Natural killer cell treated with Interleukin-12 subunit alpha and Interleukin-12 subunit beta and Interleukin-15 and Interleukin-18, amount 100 ng/mL, for 72 hours (primary cell): ENCODE measurements around the gene KCTD18. TPM values are rescaled to one million over a fixed set of nuclear protein-coding genes. Genes with fewer than 3 reads are reported as not detected.

ENCODE experiments used
- ATAC-seq, 2 donors: fragments of 150-1000 bp; cut with Tn5 transposase in 1 of 2; sonication (Bioruptor Pico), chemical (Tn5 transposase) in 1 of 2; 2 replicates each; pipeline ENCODE4 v1.10.0; 2021
- DNase-seq: peaks from one replicate; pipeline ENCODE4 v3.0.0; 2022; ENCODE audit warnings: low spot score
- H3K27ac Mint-ChIP-seq, 2 donors: 1 replicate in 1 of 2; 2 replicates in 1 of 2; pipeline ENCODE4 v1.8.0; 2022; ENCODE audit warnings: mixed read lengths in 2 of 2, mild to moderate bottlenecking in 1 of 2, moderate library complexity in 1 of 2
- H3K27me3 Mint-ChIP-seq, 2 donors: 1 replicate in 1 of 2; 2 replicates in 1 of 2; pipeline ENCODE4 v1.8.0; 2022; ENCODE audit warnings: mixed read lengths in 2 of 2
- H3K36me3 Mint-ChIP-seq: one replicate; pipeline ENCODE4 v1.8.0; 2022; ENCODE audit warnings: mixed read lengths
- H3K4me1 Mint-ChIP-seq, 2 donors: 1 replicate in 1 of 2; 2 replicates in 1 of 2; pipeline ENCODE4 v1.8.0; 2022; ENCODE audit warnings: low read depth in 2 of 2, mixed read lengths in 2 of 2, mild to moderate bottlenecking in 1 of 2
- H3K4me3 Mint-ChIP-seq: one replicate; pipeline ENCODE4 v1.8.0; 2022; ENCODE audit warnings: mixed read lengths
- H3K9me3 Mint-ChIP-seq: 2 replicates; pipeline ENCODE4 v1.8.0; 2022; ENCODE audit warnings: mixed read lengths
- total RNA-seq, 2 donors: library from RNA; stranded (reverse); gene quantifications; one replicate each; pipeline ENCODE4 v1.2.3, GENCODE V29; 2022

The KCTD18 gene
- total RNA-seq, 2 donors from 2014 or later = 9.2 to 12.4 TPM

- H3K27me3 Mint-ChIP-seq = no peaks in the 10 kb centered on the region
- no peak overlapping the region for H3K4me3 Mint-ChIP-seq
- DNase-seq = no peak
- no peaks in the 10 kb centered on the region for H3K36me3 Mint-ChIP-seq
- no peaks in the 10 kb centered on the region for H3K9me3 Mint-ChIP-seq
- no peaks in the 10 kb centered on the region for H3K4me1 Mint-ChIP-seq
- ATAC-seq = no peak
- H3K27ac Mint-ChIP-seq = no peak overlapping the region
Observed at GRCh38 chr2:200476836-200477235, 33.0 kb downstream of the KCTD18 start.

DNA sequence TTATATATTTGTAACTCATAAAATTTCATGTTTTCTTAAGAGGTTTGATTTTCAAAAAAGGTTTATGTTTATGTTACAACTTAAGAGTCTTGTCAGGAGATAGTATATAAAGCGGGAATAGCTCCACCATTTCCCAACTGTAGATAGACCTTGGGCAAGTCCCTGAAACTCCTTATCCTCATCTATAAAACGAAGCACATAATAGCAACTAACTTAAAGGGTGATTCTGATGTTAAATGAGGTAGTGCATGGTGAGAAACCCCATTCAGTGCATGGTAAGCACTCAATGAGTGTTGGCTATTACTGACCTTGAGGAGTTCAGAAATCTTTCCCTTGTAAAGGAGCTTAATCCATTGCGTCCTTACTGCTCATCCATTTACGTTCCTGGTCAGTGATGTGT is 34.1 kb downstream of the KCTD18 start:
- no peaks in the 10 kb centered on the region for H3K9me3 Mint-ChIP-seq
- H3K27me3 Mint-ChIP-seq = no peaks in the 10 kb centered on the region
- ATAC-seq (no peak), DNase-seq (no peak)
- no peak overlapping the region for H3K27ac Mint-ChIP-seq
- no peak overlapping the region for H3K4me3 Mint-ChIP-seq
- no peaks in the 10 kb centered on the region for H3K36me3 Mint-ChIP-seq
- peaks cover 4 to 6% of the 10 kb centered on the region in 2 donors for H3K4me1 Mint-ChIP-seq

DNA sequence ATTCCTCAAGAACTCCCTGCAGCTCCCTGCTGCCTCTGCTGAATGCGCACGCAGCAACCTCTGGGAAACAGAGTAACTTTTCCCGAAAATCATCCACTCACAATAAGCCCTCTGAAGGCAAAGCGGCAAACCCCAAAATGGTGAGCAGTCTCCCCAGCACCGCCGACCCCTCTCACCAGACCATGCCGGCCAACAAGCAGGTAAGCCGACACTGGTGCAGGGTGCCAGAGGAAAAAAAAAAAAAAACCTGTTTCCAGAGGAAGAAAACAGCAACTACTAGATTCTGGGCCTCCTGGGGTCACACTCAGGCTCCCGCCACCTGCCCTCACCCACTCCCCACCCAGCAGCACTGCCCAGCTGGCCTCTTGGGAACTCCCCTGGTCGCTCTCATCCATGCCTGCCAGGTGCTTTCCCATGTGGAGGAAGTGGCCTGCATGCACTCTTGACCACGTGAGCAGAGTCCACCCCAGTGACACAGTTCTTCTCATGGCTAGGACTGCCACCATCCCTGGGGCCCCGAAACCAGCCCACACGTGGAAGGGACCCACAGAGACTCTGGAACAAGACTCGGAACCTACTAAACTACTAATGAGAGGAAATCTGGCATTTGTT is 36.9 kb downstream of the KCTD18 start:
- Mint-ChIP-seq H3K27me3 (no peaks in the 10 kb centered on the region), H3K4me1 (peaks cover 13 to 22% of the 10 kb centered on the region in 2 donors), H3K4me3 (no peak overlapping the region), H3K36me3 (no peaks in the 10 kb centered on the region), H3K27ac (no peak overlapping the region), H3K9me3 (no peaks in the 10 kb centered on the region)
- no peak for ATAC-seq
- DNase-seq = no peak

- Mint-ChIP-seq H3K4me1 (peaks cover 19 to 31% of the 10 kb centered on the region in 2 donors), H3K4me3 (no peak overlapping the region), H3K36me3 (no peaks in the 10 kb centered on the region), H3K27me3 (no peaks in the 10 kb centered on the region), H3K9me3 (no peaks in the 10 kb centered on the region), H3K27ac (peak overlapping the region in 1 of 2 donors; percentile 38)
- DNase-seq = no peak
- no peak for ATAC-seq
Observed at GRCh38 chr2:200471928-200472645, 37.8 kb downstream of the KCTD18 start.

GRCh38 chr2:200471324-200471848 is 38.5 kb downstream of the KCTD18 start:
- no peaks in the 10 kb centered on the region for H3K9me3 Mint-ChIP-seq
- H3K27me3 Mint-ChIP-seq = no peaks in the 10 kb centered on the region
- ATAC-seq (peak; percentile 26 to 50), DNase-seq (no peak)
- H3K4me1 Mint-ChIP-seq = peaks cover 23 to 36% of the 10 kb centered on the region in 2 donors
- H3K27ac Mint-ChIP-seq = peak overlapping the region; percentile 38 to 73
- no peaks in the 10 kb centered on the region for H3K36me3 Mint-ChIP-seq
- H3K4me3 Mint-ChIP-seq = peak overlapping the region; percentile 78

GRCh38 chr2:200470230-200470629 is 39.6 kb downstream of the KCTD18 start:
- DNase-seq = no peak
- no peak for ATAC-seq
- H3K9me3 Mint-ChIP-seq = no peaks in the 10 kb centered on the region
- peaks cover 23 to 41% of the 10 kb centered on the region in 2 donors for H3K4me1 Mint-ChIP-seq
- H3K27ac Mint-ChIP-seq = no peak overlapping the region
- no peaks in the 10 kb centered on the region for H3K27me3 Mint-ChIP-seq
- H3K36me3 Mint-ChIP-seq = no peaks in the 10 kb centered on the region
- no peak overlapping the region for H3K4me3 Mint-ChIP-seq

DNA sequence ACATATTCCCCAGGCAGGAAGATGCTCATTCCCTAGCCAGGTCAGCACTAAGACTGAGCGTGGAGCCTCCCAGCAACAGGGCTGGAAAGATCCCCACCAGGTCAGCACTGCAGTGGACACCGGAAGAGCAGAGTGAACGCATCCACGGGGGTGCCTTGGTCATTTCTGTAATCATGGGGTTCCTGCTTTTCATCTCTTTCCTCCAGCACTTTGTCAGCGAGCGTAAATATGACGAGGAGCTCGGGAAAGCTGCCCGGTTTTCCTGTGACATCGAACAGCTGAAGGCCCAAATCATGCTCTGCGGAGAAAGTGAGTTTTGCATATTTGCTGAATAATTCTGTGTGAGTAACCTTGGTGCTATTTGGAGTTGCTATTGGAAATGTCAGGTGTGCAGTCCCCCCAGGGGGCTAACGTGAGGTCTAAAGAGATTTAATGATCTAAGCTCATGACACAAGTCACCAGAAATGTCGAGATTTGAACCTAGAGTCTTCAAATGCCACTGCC is 40.1 kb downstream of the KCTD18 start:
- Mint-ChIP-seq H3K4me3 (no peak overlapping the region), H3K27ac (peak overlapping the region in 1 of 2 donors; percentile 70), H3K27me3 (no peaks in the 10 kb centered on the region), H3K9me3 (no peaks in the 10 kb centered on the region), H3K4me1 (peaks cover 23 to 41% of the 10 kb centered on the region in 2 donors), H3K36me3 (no peaks in the 10 kb centered on the region)
- no peak for DNase-seq
- no peak for ATAC-seq

DNA sequence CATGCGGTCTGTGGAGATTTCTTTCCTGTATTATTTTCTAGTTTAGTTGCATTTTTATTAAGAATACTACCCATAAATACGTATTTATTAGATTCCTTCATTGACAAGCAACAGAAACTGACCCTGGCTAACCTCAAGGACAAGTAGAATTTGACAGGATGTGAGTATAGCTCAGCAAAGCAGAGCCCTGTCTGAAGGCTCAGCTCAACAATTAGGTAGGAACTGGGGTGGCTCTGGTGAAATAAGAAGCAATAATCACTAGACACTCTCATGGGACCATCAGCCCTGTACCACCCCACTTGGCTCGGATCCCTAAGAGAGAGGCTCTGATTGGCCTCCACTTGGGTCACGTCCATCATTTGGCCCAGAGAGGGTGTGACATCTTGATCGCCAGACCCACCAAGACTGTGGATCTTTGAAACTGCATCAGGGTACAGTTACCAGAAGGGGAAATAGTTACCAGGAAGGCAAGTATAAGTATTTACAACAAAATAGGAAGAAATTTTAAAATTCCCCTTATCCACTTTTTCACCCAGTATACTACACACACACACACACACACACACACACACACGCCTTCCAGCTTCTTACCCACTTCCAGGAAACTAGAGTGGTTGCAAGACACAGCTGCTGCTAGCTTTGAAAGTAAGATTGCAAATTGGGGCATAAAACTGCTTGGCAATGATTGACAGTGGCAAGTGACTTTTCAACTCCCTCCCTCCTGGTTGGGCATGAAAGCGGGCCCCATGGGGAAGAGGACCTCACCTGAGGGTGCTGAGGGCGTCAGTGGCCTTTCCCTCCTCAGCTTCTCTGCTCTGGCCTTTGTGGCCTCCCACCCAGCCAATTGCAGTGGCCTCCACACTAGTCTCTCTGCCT is 41.8 kb downstream of the KCTD18 start:
- no peaks in the 10 kb centered on the region for H3K9me3 Mint-ChIP-seq
- peaks cover 26 to 46% of the 10 kb centered on the region in 2 donors for H3K4me1 Mint-ChIP-seq
- no peaks in the 10 kb centered on the region for H3K27me3 Mint-ChIP-seq
- H3K4me3 Mint-ChIP-seq = peak overlapping the region; percentile 65
- H3K27ac Mint-ChIP-seq = peak overlapping the region; percentile 70 to 90
- no peak for DNase-seq
- H3K36me3 Mint-ChIP-seq = no peaks in the 10 kb centered on the region
- peak; percentile 43 to 65 for ATAC-seq

- Mint-ChIP-seq H3K27ac (peak overlapping the region; percentile 70 to 90), H3K9me3 (no peaks in the 10 kb centered on the region), H3K4me3 (peak overlapping the region; percentile 65), H3K4me1 (peaks cover 35 to 48% of the 10 kb centered on the region in 2 donors), H3K36me3 (no peaks in the 10 kb centered on the region), H3K27me3 (no peaks in the 10 kb centered on the region)
- ATAC-seq = peak; percentile 60 to 91
- no peak for DNase-seq
Observed at GRCh38 chr2:200466425-200467418, 43.1 kb downstream of the KCTD18 start.

GRCh38 chr2:200463452-200463851 is 46.4 kb downstream of the KCTD18 start:
- H3K27me3 Mint-ChIP-seq = no peaks in the 10 kb centered on the region
- H3K27ac Mint-ChIP-seq = no peak overlapping the region
- no peak overlapping the region for H3K4me3 Mint-ChIP-seq
- ATAC-seq (no peak), DNase-seq (no peak)
- peaks cover 27 to 37% of the 10 kb centered on the region in 2 donors for H3K4me1 Mint-ChIP-seq
- H3K36me3 Mint-ChIP-seq = no peaks in the 10 kb centered on the region
- H3K9me3 Mint-ChIP-seq = no peaks in the 10 kb centered on the region

GRCh38 chr2:200461846-200462710 is 47.8 kb downstream of the KCTD18 start:
- Mint-ChIP-seq H3K36me3 (no peaks in the 10 kb centered on the region), H3K9me3 (no peaks in the 10 kb centered on the region), H3K4me3 (no peak overlapping the region), H3K27me3 (no peaks in the 10 kb centered on the region), H3K27ac (peak overlapping the region; percentile 12 to 18), H3K4me1 (peaks cover 16 to 24% of the 10 kb centered on the region in 2 donors)
- DNase-seq (no peak), ATAC-seq (no peak)

GRCh38 chr2:200459101-200459500 is 50.8 kb downstream of the KCTD18 start:
- no peak overlapping the region for H3K27ac Mint-ChIP-seq
- no peak overlapping the region for H3K4me3 Mint-ChIP-seq
- DNase-seq (no peak), ATAC-seq (no peak)
- peaks cover 0 to 3% of the 10 kb centered on the region in 2 donors for H3K27me3 Mint-ChIP-seq
- H3K4me1 Mint-ChIP-seq = peaks cover 31 to 44% of the 10 kb centered on the region in 2 donors
- H3K36me3 Mint-ChIP-seq = peaks cover 9% of the 10 kb centered on the region
- H3K9me3 Mint-ChIP-seq = no peaks in the 10 kb centered on the region
